Superior temporal gyrus (tissue), 1 donor: ENCODE results near the gene URB2.
"Not testable (repeated sequence)": the region's sequence is repeated elsewhere in the genome, so short reads cannot be mapped to it uniquely, and the experiment has no call there.

Experiments used
- DNase-seq: peaks from one replicate; pipeline ENCODE4 v3.0.0-alpha.2; 2016; ENCODE audit errors: extremely low spot score

The URB2 gene

DNA sequence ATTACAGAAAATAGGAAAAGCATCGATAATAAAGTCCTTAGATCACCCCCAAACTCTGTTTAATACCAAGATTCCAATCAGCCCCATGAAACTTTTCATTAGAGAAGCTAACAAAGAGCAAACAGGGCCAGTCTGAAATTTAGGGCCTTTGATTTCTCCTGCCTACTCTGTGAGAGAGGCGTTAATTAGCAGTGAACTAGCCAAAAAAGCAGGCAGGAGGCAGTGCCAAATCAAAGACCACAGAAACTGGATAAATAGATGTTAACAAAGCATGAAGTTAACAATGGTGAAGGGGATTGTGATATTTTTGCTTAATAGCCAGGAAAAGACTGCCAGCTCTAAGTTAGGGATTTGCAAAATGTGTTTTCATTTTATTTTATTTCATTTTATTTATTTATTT is 11.3 kb upstream of the URB2 start:
- DNase-seq: peak; percentile 20

DNA sequence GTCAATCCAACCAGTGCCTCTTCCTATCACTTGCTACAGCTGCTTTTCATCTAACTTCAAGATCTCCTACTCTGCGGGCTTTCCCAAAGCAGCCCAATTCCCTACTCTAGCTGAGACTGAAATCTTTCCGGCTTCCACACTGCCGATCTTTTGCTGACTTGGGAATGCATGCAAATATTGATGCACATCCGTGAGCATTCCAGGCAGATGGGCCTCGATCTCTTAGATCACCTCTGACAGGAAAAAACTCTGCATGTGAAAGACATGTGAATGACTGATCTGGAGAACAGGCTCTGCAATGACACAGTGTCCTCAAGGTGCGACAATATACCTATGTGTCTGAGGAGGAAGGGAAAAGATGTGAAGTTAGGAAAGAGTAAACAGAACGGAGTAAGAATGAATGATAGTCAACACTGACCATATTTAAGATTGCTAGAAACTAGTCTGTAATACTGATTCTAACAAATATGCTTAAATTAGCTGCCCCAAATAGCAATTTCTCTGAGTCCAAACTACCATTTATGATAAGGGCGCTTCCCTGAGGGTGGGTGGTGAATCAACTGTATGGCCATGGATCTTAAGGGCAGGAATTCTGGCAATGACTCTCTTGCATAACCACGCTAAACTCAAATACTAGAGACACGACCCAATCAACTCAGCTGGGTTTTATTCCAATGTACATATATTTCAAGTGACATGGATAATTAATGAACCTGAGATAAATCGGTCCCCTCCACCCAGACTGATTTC is 8.5 kb upstream of the URB2 start:
- DNase-seq: no peak

DNA sequence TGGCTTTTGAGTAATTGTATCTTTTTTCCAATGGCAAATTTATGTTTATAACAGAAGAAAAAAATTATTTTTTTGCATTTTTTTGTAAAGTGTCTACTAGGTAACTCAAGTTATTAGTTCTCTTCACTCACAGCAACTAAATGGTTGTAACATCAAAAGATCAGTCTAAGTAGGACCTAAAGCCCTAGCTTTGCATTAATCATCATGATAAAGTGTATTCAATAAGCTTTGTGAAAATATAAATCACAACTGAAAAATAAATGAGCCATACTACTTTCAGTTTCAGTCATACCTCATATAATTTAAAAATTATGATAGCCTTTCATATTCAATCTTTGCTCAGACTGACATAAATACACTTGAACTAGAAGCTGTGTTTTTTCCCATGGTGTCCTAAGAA is 7.0 kb upstream of the URB2 start:
- no peak for DNase-seq

DNA sequence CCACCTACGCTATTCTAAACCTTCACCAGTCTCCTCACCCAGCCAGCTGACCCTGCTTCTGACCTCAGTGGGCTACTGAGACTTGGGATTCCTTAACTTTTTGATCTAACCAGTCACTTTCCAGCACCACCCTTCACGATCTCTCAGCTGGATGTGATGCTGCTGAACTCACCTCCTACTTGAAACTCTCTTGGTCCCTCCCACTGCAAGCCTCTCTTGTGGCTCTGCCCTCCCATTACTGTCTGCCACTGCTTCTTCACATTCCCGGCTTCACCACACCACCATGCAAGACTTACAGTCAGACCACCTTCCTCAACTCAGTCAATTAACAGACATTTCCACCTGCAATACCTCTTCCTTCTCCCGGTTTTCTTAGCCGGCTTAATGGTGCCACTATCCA is 6.4 kb upstream of the URB2 start:
- no peak for DNase-seq

DNA sequence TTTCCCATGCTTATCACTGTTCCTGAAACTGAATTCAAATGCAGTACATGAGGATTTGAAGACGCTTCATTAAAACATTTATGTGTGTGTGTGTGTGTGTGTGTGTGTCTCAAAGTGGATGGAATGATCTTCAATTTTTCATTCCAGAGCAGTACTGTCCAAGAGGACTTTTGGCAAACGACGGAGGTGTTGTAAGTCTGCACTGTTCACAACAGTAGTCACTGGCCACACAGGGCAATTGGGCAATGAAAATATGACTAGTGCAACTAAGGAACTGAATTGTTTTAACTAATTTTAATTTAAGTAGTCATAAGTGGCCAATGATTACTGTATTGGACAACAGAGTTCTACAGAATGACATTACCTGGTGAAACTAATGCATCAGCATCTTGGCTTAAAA is 5.2 kb upstream of the URB2 start:
- DNase-seq: no peak

DNA sequence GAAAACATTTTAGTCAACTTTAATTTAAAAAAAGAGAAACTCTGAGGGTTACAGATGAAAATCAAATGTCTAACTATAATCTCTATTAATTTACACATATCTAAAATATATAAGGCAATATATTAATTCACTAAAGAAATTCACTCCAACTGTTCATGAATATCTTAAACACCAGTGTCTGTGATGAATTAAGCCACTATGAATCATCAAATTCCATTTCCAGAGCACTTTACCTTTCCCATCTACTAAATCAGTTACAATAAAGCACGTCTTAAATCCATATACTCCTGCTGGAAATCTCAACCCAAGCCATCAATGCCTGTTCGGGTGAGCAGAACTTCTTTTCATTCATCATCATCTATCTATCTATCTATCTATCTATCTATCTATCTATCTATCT is 4.4 kb upstream of the URB2 start:
- no peak for DNase-seq

DNA sequence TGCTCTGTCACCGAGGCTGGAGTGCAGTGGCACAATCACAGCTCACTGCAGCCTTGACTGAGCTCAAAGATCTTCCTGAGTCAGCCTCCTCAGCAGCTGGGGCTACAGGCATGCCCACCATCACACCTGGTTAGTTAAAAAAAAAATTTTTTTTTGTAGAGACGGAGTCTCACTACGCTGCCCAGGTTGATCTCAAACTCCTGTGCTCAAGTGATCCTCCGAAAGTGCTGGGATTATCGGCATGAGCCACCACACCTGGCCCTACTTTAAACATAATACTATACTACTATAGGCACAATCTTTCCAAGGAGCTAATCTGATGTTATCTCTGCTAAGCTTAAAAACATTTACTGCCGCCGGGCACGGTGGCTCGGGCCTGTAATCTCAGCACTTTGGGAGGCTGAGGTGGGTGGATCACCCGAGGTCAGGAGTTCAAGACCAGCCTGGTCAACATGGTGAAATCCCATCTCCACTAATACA is 3.4 kb upstream of the URB2 start:
- DNase-seq: not testable (repeated sequence)

DNA sequence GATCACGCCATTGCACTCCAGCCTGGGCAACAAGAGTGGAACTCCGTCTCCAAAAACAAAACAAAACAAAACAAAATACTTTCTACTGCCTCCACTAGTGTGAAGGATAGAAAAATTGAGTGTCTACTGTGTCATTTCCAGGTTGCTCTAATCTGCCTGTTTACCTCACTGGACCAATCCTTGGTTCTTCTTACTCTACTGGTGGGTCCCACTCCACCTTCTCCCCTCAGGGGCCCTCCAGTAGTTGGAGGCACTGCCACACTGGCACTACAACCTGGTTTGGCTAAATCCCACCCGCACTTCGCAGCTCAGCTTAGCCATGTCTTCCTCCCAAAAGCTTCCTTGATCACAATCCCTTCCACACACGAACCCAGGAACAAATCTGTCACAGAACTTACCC is 2.8 kb upstream of the URB2 start:
- DNase-seq: no peak

DNA sequence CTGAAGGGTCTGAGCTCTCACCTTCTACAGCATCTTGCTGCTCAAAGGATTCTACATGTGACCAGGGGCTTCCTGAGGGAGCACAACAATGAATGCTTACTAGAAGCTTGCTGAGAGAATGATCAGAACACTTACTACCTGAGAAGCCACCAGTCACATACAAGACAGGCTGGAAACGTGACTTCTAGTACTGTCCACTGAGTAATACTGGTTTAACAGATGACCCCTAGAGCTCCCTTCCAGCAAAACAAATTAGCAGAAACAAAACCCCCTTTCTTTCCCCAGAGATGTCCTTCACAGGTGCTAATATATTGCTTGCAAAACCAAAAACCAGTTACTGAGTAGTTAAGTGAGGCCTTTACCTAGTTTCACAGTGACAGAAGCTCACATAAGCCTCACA is 2.2 kb upstream of the URB2 start:
- DNase-seq: no peak

DNA sequence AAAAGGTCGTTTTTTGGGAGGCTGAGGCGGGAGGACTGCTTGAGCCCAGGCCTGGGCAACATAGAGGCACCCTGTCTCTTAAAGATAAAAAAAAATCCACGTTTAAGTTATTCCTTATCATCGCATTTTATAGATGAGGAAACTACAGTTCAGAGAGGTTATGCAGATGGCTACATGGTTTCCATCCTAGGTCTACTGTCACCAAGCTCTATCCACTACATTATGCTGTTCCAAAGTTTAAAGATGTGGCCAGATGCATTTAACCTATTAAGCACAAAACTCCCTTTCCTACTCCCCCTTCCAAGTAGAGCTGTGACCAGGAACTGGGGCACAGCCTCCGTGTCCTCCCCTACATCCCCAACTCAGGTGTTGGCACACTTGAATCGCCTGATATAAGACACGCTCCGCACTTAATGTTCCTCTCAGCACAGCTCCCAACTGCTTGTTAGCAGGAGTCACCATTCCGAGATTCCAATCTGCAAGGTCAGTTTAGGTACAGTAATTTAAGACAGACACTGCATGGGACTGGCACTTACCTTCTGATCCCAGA is 1.5 kb upstream of the URB2 start:
- DNase-seq: no peak

DNA sequence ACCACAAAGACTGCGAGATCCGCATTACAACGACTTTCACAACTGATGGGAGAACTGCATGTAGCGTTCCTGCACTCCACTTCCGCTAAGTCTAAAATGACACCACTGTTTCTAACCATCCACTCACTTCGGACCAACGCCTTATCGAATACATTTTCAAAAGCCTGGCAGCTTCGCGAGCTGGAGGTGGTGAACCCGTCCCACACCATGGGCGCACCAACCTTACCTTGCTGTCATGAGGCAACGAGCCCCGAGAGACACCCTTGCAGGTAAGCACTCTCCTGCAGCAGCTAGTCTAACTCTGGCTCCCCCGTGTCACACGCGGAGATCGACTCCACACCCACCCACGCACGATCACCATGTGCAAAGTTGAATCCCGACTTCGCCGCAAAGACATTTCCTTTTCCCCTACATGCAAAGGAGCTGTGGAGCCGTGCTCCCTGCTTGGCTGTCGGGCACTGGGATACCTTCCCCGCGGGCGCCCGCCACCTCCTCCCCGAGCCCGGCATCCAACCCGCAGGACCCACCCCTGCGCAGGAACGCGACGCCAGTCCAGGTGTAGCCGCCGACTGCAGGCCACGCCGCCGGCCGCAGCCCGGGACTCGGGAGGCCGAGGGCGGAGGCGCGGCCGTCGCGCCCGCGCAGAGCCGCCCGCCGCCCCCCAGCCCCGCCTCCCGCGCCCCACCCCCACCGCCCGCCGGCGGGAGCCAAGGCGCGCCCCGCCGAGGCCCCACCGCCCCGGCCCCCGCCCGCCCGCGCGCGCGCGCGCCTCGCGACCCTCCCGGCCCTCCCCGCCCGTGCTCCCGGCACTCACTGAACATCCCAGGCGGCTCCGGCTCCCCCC is 754 bp upstream of the URB2 start:
- DNase-seq: peak; percentile 49

DNA sequence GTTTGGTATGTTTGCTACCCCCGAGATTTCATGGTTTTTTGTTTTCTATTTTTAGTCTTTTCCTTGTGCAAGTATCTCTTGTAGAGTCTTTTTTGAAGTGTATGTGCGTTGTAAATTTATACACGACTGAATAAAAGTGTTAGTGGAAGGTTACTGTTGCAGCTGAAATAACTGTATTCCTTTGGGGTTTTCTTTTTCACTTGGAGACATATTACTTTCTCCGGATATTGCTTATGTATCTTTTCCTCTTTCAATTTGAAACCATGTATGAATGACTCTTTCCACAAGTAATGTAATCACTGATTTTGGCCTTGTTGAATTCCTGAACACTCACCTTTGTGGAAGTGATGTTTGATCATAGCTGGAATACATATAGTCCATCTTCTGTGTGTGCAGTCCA is 956 bp downstream of the URB2 start:
- DNase-seq: no peak

DNA sequence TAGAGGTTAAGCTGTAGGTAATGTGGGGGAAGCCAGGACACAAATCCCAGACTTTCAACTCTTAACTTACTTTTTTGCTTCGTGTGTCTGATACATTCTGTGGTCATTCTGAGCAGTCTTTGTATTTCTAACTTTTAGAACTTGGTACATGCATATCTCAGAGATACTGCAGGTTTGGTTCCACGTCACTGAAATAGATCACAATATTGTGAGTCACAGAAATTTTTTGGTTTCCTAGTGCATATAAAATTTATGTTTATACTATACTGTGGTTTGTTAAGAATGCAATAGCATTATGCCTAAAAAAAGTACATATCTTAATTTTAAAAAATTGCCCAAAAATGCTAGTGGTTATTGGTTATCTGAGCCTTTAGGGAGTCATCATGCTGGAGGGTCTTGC is 3.2 kb downstream of the URB2 start:
- DNase-seq: no peak

DNA sequence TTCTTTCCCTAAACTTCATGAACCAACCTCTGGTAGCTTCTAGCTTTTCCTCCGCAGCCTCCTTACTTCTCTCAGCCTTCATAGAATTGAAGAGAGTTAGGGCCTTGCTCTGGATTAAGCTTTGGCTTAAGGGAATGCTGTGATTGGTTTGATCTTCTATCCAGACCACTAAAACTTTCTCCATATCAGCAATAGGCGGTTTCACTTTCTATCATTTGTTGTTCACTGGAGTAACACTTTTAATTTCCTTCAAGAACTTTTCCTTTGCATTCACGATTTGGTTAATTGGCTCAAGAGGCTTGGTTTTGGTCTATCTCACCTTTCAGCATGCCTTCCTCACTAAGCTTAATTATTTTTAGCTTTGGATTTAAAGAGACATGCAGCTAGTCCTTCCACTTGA is 5.1 kb downstream of the URB2 start:
- DNase-seq: no peak

DNA sequence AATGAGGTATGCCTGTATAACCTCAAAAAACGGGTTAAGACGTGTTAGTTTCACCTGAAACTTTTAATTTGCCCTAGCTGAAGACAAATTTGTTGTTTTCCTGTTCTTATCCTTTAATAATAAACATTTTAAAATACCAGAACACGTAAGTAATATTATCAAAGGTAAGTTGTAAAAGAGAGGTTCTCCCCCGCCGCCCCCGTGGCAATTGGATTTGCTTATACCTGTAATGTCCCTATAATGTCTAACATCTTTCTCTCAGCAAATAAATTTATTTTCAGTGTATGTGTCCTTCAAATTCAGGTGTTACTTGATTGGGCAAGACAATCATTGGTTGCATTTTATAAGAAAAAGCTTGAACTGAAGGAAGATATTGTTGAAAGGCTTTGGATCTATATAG is 5.9 kb downstream of the URB2 start:
- DNase-seq: no peak

DNA sequence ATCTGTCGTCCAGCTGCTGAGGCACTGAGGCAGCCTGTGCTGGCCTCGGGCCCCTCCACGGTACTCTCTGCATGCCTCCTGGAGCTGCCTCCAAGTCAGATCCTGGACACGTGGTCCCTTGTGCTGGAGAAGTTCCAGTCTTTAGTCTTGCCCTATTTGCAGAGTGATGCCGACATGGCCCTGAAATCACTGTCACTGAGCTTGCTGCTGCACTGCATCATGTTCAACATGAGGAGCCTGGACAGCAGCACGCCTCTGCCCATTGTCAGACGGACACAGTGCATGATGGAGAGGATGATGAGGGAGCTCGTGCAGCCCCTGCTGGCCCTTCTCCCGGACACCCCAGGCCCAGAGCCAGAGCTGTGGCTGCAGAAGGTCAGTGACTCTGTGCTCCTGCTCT is 10.0 kb downstream of the URB2 start:
- DNase-seq: no peak

DNA sequence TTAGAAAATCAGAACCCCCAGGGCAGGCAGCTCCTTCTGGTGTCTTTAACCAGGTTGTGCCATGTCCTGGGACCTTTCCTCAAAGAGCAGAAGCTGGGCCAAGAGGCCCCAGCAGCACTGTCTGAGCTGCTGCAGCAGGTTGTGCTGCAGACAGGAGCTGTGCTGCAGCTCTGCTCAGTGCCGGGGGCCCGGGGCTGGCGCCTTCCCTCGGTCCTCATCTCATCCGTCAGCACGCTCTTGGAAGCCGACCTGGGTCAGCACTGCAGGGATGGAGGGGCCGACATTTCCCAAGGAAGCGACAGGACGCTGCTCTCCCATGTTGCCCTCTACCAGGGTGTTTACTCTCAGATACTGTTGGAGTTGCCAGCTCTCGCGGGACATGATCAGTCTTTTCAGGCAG is 11.7 kb downstream of the URB2 start:
- no peak for DNase-seq

DNA sequence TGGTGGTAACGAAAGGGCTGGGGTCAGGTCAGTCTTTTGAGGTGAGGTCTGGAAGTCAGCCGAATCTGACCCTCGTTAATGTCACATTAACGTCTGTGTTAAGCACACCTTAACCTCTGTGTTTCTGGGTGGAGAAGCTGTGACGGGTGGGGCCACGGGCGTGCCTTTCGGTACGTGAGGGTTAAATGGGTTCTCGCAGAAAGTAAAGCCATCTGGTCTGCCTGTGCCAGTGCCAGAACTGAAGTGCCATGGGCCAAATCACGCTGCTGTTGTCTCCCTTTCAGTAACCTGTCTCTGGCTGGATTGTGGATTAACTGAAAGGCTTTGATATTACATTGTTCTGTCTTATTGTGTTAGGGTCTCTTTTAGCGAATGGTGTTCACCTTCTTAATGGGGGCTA is 14.4 kb downstream of the URB2 start:
- DNase-seq: no peak

DNA sequence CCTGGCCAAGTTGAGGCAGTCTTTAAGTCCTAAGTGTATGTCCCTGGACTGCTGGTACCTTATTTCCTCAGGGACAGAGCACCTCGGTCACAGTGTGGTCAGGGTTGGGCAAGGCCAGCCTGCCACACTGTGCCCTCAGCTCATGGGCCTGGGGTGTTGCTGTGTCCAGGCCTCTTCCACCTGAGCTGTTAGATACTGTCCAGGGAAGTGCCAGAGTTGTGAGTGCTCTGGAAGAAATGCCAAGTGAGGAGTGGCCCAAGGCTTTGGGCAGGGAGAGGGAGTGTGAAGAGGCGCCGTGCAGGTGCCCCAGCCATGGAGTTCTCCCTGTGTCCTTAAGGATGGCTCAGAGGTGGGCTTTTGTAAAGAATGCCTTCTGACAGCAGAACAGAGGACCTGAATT is 15.3 kb downstream of the URB2 start:
- DNase-seq: no peak

DNA sequence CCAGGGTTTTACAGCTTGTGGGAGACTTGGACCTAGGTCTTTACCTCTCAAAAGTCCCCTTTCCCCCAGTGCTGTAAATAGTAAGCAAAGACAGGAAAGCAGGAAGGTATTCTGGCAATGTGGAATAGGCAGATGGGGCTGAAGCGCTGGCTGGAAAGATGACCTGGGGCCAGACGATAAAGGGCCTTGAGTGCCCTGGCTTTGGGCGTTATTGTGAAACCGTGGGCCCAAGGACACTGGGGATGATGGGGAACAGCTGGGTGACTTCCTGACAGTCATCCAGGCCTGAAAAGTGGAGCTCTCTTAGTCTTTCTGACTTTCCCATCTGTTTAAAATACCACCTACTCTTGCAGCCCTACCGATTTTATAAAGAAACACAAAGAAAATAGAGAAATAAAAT is 16.3 kb downstream of the URB2 start:
- DNase-seq: no peak

DNA sequence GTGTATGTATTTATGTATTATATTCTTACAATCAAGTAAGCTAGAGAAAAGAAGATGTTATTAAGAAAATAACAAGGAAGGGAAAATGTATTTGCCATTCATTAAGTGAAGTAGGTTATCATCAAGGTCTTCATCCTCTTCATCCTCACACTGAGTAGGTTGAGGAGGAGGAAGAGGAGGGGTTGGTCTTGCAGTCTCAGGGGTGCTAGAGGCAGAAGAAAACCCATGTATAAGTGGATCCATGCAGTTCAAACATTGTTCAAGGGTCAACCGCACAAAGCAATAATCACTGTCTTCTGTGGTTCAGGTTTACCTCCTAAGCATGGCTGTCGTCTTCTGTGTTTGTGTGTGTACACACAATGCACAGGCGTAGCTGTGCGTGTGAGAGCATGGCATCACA is 16.9 kb downstream of the URB2 start:
- DNase-seq: no peak

DNA sequence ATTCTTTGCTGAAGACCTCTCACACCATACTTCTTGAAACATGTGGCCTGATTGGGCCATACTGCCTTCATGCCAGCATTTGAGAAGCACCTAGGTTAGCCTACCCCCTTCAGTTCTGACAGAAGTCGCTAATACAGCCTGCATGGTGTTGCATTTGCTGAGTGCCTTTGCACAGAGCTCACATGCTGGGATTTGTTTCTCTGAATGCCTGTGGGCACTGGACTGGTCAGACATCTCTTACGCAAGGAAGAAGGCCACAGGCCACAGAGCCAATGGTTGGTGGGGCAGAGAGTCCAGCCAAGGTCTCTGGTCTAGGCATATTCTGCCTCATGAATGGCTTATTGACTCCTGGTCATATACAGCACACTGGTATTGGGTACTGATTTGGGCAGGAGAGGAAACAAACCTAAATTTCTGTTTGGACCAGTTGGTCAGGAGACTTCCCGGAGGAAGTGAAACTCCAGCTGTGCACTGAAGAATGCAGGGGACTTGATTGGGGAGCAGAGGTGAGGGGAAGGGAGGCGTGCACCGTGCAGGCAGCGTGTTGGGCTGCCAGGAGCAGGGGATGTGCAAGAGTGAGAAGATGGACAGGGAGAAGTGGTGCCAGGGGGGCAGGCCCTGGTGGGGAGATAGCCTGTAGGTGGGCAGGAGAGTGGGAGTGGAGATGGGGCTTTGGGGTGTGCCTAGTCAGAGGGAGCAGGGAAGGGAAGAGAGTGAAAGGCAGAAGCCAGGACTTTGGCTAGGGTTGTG is 18.1 kb downstream of the URB2 start:
- DNase-seq: no peak
